ENCODE data around the gene SLC9C2. TPM values are rescaled to one million over a fixed set of nuclear protein-coding genes. Genes with fewer than 3 reads are reported as not detected.

SLC9C2 gene
- total RNA-seq, 4 donors from 2014 or later, result not detected

DNA sequence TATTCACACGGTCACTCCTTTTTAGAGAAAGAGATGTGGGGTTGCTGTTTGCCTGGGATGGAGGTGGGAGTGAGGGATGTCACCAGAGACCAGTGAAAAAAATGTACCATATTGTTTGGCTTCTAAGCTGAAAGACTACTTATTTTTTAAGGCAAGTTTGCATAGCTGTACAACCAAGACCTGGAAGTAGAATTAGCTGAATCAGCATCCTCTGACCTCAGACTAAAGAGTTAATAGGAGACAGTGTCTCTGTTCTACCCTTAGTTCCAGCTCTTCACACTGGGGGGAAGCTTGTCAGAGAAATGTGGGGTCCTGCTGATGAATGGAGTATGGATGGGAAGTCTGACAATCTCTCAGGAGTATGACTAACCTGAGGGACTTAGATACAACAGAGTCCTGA is 41.6 kb downstream of the SLC9C2 start:
- H3K9me3 ChIP-seq, result no peaks in the 10 kb centered on the region
- H3K36me3 ChIP-seq, result no peaks in the 10 kb centered on the region
- no peak overlapping the region for H3K27ac ChIP-seq
- H3K27me3 ChIP-seq, result no peaks in the 10 kb centered on the region
- no peak for DNase-seq
- intact Hi-C loops (cut with DNase I; ENCODE audit: low total_unique reads) (no loop called here), in situ Hi-C loops (cut with MboI; ENCODE audit: low sequenced_read_pairs in 4 of 4) (no loop called here)
- no peak for ATAC-seq
- no peak overlapping the region for H3K4me3 ChIP-seq
- TF ChIP-seq, protein P1, sequence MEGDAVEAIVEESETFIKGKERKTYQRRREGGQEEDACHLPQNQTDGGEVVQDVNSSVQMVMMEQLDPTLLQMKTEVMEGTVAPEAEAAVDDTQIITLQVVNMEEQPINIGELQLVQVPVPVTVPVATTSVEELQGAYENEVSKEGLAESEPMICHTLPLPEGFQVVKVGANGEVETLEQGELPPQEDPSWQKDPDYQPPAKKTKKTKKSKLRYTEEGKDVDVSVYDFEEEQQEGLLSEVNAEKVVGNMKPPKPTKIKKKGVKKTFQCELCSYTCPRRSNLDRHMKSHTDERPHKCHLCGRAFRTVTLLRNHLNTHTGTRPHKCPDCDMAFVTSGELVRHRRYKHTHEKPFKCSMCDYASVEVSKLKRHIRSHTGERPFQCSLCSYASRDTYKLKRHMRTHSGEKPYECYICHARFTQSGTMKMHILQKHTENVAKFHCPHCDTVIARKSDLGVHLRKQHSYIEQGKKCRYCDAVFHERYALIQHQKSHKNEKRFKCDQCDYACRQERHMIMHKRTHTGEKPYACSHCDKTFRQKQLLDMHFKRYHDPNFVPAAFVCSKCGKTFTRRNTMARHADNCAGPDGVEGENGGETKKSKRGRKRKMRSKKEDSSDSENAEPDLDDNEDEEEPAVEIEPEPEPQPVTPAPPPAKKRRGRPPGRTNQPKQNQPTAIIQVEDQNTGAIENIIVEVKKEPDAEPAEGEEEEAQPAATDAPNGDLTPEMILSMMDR (IDR thresholded peaks at IDR 0.05 in 4 of 5, conservative IDR thresholded peaks at IDR 0.05 in 1 of 5), result no peak
- TF ChIP-seq POLR2A (IDR thresholded peaks at IDR 0.05), result no peak
- H3K4me1 ChIP-seq, result no peaks in the 10 kb centered on the region

DNA sequence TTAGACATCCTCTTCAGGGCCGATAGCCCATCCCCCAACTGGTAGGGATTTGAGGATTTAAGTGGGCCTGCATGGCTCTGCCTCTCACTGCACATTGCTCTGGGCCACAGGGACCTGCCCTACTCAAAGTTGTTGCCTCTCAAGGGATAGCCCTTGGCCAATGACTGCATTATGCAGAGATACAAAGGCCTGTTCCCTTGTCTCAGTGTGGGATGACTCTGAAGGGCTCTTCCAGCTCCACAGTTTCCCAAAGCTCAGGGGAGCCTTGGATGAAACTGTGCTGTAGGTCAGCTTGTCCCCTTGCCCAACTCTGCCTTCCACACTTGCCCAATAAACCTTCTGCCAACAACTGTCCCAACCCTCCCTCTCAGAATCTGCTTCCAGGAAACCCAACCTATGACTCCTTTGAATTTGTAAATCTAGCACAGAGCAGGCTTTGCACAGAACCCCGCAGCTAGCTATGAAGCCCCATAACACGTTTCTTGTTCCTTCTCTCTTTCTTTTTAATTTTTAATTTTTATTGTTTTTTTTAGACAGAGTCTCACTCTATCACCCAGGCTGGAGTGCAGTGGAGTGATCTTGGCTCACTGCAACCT is 42.5 kb downstream of the SLC9C2 start:
- no peak for DNase-seq
- intact Hi-C loops (cut with DNase I; ENCODE audit: low total_unique reads) (no loop called here), in situ Hi-C loops (cut with MboI; ENCODE audit: low sequenced_read_pairs in 4 of 4) (no loop called here)
- TF ChIP-seq POLR2A (IDR thresholded peaks at IDR 0.05), result no peak
- TF ChIP-seq, protein P1 (IDR thresholded peaks at IDR 0.05 in 4 of 5, conservative IDR thresholded peaks at IDR 0.05 in 1 of 5), result no peak
- H3K9me3 ChIP-seq, result no peaks in the 10 kb centered on the region
- no peak overlapping the region for H3K27ac ChIP-seq
- no peaks in the 10 kb centered on the region for H3K36me3 ChIP-seq
- no peaks in the 10 kb centered on the region for H3K4me1 ChIP-seq
- no peaks in the 10 kb centered on the region for H3K27me3 ChIP-seq
- no peak for ATAC-seq
- no peak overlapping the region for H3K4me3 ChIP-seq

- ATAC-seq, result no peak
- TF ChIP-seq, protein P1 (IDR thresholded peaks at IDR 0.05 in 4 of 5, conservative IDR thresholded peaks at IDR 0.05 in 1 of 5), result no peak
- Histone ChIP-seq H3K27me3 (no peaks in the 10 kb centered on the region), H3K36me3 (no peaks in the 10 kb centered on the region), H3K27ac (no peak overlapping the region), H3K9me3 (no peaks in the 10 kb centered on the region), H3K4me1 (no peaks in the 10 kb centered on the region), H3K4me3 (no peak overlapping the region)
- intact Hi-C loops (cut with DNase I; ENCODE audit: low total_unique reads) (no loop called here), in situ Hi-C loops (cut with MboI; ENCODE audit: low sequenced_read_pairs in 4 of 4) (no loop called here)
- no peak for DNase-seq
Measured at GRCh38 chr1:173555651-173556305, 47.1 kb downstream of the SLC9C2 start.

- Histone ChIP-seq H3K9me3 (no peaks in the 10 kb centered on the region), H3K27ac (no peak overlapping the region), H3K4me3 (no peak overlapping the region), H3K27me3 (no peaks in the 10 kb centered on the region), H3K36me3 (no peaks in the 10 kb centered on the region), H3K4me1 (no peaks in the 10 kb centered on the region)
- TF ChIP-seq, protein P1 (IDR thresholded peaks at IDR 0.05 in 4 of 5, conservative IDR thresholded peaks at IDR 0.05 in 1 of 5), result no peak
- TF ChIP-seq POLR2A (IDR thresholded peaks at IDR 0.05), result no peak
- DNase-seq, result no peak
- intact Hi-C loops (cut with DNase I; ENCODE audit: low total_unique reads) (no loop called here), in situ Hi-C loops (cut with MboI; ENCODE audit: low sequenced_read_pairs in 4 of 4) (no loop called here)
- ATAC-seq, result no peak
Measured at GRCh38 chr1:173554541-173555250, 48.2 kb downstream of the SLC9C2 start.
